GM19467 (cell line): ENCODE results near the gene PPDPF.
"Not testable (repeated sequence)": the region's sequence is repeated elsewhere in the genome, so short reads cannot be mapped to it uniquely, and the experiment has no call there.

Experiments
- ATAC-seq: cut with Tn5 transposase; IDR thresholded peaks from one replicate; pipeline ENCODE4 v1.9.1; 2021; ENCODE audit warnings: mild to moderate bottlenecking, moderate library complexity; ENCODE audit not compliant: unreplicated experiment

PPDPF gene

DNA sequence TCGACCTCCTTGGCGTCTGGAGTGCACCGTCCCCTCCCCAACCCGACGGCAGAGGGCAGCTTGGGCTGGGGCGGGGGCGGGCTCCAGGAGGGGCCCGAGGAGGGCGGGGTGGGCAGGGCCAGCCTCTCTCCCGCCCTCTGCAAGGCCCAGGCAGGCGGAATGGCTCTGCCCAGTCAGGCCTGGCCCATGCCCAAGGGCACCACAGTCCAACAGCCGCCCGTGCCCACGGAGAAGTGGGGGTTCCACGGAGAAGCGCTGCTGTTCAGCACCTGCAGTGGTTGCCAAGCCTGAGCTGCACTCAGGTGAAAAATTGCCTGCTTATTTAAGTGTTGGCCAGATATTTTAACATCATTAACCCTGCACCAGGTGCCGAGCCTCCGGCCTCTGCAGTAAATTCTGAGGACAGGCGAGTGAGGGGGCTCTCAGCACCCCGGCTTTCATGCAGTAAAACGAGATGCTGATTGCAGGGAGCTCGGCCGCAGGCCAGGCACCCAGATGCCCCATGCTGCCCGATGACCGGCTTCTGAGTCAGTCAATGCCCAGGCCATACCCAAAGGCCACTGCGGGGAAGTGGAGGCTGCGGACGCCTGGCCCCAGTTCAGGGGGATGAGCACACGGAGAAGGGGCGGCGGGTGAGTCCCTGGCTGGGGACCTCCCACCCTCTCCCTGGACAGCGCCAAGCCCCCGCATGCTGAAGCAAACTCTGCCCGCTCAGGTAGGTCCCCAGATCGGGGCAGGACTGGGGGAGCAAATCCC, 27.3 kb downstream of the PPDPF start, which contains the start of gene SRMS:
SRMS (minus strand) TSS at position 25 of the 756 bp plus-strand sequence. CDS start 286 bp downstream, outside the sequence.
- ATAC-seq, result no peak

DNA sequence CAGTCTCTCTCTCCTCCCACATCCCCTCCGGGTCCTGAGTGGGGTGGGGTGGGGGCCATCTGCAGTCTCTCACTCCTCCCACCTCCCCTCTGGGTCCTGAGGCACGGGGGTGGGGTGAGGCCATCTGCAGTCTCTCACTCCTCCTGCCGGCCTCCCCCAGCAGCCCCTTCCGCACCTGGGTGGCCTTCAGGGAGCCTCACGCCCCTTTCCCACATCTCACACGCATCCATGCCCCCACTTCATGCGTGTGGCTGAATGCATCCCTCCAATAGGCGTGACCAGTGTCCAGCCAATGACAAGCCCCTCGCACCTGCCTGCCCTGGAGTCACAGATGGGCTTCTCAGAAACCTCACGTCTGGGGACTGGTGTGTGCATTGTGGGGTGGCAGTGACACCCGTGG, 28.0 kb downstream of the PPDPF start:
- ATAC-seq, result no peak

DNA sequence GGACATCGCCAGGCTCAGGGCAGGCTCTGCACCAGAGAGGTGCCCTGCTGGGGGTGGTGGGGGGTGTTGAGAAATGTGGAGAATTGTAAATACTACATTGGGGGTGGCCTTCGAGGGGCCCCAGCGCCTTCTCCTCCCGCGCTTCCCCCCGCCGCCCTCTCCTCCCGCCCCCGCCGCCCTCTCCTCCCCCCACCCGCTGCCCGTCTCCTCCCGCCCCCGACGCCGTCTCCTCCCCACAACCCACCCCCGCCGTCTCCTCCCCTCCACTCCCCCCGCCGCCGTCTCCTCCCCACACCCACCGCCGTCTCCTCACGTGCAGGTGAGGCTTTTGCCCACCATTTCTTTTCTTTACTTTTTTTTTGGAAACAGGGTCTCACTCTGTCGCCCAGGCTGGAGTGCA, 28.5 kb downstream of the PPDPF start:
- no peak for ATAC-seq

DNA sequence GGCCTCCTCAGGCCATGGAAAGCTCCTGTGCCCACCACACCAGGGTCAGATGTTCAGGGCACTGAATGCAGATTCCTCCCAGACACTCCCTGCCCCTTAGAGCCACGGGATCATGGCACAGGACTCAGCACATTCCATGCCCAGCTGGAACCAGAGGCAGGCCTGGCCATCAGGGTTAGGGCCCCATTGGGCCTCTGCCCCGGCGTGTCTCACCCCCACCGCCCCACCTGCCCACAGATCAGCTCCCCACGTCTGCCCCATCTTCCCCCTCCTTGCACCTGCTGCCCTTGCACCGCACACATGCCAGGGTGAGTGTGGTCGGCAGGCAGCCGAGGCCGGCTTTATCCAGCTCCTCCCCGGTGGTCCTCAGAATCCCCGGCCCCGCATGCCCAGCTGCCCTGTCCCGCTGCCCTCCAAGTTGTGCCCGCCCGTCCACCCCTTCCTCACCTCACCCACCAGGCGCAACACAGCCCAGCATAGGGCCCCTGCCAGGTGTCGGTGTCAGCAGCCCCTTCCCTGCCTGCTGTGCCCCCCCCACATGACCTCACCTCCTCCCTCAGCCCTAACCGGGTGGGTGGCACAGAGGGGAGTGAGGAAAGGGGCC, 29.2 kb downstream of the PPDPF start:
- ATAC-seq, result no peak

DNA sequence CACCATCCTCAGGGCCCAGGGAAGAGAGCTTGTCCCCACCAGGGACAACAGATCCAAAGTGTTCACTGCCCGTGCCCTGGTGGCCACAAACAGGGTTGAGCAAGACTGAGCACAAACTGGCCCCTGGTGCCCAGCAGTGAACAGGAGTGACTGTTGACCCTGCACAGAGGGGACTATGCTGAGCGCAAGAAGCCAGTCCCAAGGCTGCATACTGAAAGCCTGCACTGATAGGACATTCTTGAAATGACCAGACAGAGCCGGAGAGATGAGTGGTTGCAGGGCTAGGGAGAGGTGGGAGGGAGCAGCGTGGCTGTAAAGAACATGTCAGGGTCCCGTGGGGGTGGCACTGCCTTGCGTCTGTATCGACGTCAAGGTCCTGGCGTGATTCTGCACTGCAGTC, 30.5 kb downstream of the PPDPF start:
- no peak for ATAC-seq

DNA sequence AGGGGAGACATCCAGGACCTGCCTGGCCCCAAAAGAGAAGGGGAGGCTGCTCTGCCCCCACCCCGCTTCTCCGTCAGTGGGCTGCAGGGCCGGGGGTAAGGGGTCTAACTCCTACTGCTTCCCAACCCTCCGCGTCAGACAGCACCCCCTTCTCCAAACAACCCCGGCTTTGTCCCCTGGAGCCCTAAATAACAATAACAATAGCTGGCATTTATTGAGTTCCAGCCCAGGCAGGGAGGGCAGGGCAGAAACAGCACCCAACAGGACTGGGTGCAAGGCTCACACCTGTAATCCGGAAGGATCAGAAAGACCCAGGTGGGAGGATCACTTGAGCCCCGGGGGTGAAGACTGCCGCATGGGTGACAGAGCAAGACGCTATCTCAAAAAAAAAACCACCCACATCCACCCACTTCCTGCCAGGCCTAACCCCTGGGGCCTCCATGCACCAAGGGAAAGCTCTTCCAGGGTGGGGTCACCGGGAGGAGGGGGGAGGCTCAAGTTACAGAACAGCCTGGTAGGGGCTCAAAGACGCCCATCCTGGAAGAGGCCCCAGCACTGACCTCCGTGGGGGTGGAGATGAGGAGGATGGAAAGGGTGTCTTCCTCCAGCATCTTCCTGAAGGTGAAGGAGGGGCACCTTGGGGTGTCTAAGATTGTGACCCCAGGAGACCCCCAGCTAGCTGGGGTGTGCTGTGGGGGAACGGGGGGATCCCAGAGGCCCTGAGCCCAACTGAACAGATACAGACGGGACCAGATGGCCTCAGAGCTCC, 32.1 kb downstream of the PPDPF start:
- no peak for ATAC-seq

DNA sequence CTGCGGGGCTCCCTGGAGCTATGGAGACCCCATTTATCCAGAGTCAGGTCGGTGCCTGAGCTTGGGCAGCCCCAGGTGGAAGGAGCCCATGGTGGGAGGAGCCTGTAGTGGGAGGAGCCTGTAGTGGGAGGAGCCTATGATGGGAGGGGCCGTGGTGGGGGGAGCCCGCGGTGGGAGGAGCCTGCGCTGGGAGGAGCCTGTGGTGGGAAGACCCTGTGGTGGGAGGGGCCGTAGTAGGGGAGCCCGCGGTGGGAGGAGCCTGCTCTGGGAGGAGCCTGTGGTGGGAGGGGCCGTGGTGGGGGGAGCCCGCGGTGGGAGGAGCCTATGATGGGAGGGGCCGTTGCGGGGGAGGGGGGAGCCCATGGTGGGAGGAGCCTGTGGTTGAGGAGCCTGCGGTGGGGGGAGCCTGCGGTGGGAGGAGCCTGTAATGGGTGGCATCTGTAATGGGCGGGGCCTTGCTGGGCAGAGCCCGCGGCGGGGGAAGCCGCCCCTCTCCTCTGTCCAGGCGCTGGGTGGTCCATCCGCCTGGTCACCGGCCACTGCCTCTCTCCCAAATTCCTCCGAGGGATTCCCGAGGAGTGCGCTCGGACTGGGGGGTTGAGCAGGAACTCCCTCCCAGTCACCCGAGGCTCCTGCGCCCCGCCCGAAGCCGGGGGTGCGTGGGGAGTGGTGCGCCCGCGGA, 32.8 kb downstream of the PPDPF start:
- no peak for ATAC-seq

DNA sequence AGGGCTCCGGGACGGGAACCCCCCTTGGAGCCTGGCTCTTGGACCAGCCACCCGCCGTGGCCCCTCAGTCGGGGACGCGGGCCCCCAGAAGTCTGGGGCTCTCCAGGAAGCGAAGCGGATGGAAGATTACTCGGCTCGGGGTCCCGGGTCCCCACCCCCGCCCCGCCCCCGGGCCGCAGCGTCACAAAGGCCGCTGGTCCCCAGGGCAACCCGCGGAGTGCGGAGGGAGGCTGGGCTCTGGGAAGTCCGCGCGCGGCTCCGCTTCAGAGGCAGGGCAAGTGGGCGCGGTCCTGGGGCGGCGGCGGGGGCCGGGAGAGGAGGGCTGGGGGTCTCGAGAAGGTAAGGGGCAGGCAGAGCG, 33.3 kb downstream of the PPDPF start, which contains the start of gene FNDC11:
FNDC11 (plus strand) TSS at position 227 of the 358 bp plus-strand sequence. CDS start 1,505 bp downstream, outside the sequence.
- ATAC-seq, result no peak

DNA sequence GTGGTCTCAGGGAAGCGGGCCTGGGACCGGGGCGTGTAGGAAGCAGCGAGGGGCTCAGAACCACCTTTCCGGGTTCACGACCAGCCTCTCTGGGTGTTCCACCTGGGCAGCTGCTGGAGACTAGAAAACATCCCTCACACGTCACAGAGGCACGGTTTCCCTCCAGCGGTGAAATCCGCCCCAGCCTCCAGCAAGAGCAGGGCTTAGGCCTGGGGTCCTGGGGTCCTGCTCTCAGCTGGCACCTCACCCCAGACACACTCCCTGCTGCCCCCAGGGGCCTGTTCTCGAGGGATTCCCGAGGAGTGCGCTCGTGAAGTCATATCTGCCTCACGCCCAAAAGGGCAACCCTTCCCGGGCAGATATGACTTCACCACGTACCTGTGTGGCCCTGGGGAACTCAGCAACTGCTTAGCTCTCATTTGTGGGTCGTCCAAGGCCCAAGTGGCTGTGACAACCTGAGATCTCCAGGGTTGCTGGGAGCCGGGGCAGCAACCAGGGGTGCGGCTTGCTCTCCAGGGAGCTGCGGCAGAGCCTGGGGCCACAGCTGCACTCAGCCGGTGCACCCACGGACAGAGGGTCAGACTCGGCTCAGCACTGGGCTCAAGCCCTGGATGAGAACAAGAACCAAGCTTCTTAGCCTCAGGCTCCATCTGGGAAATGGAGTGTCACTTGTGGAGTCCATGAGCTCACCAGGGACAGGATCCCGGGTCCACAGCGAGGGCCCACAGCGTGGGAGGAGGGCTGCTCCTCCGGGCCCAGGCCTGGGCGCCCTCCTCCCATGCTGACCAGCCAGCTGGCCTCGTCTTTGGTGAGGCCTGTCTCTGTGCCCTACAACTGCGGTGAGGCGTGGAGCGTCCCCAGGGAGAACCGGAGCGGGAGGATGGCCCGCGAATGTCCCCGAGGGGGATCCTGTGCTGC, 34.1 kb downstream of the PPDPF start:
- ATAC-seq, result no peak

DNA sequence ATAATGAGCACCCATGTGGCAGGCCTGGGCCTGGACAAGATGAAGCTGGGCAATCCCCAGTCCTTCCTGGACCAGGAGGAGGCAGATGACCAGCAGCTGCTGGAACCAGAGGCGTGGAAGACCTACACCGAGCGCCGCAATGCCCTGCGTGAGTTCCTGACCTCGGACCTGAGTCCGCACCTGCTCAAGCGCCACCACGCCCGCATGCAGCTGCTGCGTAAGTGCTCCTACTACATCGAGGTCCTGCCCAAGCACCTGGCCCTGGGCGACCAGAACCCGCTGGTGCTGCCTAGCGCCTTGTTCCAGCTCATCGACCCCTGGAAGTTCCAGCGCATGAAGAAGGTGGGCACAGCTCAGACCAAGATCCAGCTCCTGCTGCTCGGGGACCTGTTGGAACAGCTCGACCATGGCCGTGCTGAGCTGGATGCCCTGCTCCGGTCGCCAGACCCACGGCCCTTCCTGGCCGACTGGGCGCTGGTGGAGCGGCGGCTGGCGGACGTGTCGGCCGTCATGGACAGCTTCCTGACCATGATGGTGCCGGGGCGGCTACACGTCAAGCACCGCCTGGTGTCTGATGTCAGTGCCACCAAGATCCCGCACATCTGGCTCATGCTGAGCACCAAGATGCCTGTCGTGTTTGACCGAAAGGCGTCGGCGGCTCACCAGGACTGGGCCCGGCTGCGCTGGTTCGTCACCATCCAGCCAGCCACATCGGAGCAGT, 35.3 kb downstream of the PPDPF start:
- no peak for ATAC-seq

DNA sequence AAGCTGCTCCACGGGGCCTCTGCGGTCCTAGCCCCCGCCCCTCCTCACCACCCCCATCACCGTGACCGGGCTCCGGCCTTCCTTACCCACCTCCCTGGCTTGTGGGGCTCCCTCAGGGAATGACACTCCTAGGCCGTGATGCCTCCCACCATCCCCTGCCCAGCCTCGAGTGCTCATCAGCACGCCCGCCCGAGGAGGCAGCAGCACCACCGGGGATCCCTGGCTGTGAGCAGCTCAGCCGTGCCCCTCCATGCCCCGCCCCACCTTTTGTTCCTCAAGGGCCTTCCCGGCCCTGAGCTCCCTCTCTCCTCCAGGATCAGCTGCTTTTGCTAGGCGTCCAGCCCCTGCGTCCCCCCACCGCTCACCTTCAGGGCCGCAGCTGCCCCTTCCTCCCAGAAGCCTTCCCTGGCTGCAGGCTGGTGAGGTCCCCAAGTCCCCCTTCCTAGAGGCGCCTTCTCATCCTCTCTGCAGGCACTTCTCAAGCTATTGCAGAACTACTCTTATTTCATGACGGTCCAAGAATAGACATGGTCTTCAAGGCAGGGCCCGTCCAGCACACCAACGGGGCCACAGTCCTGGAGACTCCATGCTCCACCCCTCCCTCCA, 36.4 kb downstream of the PPDPF start:
- no peak for ATAC-seq

DNA sequence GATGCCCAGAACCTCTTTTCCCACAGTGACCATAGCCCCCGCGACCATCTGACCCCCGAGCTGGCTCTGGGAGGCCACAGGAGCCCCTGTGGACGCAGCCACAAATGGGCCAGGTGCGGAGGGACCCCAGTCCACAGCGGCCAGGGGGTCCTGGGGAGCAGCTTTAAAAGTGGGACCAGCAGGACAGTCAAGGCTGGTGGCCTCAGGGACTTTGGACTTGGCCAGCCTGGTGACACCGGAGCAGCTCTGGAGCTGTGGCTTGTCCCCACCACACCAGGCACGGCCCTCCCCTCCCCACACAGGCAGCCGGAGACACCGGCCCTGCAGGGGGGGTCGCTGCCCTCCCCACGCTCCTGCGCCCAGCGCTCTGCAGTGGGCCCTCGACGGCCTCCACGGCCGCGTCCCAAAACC, 36.9 kb downstream of the PPDPF start:
- no peak for ATAC-seq

DNA sequence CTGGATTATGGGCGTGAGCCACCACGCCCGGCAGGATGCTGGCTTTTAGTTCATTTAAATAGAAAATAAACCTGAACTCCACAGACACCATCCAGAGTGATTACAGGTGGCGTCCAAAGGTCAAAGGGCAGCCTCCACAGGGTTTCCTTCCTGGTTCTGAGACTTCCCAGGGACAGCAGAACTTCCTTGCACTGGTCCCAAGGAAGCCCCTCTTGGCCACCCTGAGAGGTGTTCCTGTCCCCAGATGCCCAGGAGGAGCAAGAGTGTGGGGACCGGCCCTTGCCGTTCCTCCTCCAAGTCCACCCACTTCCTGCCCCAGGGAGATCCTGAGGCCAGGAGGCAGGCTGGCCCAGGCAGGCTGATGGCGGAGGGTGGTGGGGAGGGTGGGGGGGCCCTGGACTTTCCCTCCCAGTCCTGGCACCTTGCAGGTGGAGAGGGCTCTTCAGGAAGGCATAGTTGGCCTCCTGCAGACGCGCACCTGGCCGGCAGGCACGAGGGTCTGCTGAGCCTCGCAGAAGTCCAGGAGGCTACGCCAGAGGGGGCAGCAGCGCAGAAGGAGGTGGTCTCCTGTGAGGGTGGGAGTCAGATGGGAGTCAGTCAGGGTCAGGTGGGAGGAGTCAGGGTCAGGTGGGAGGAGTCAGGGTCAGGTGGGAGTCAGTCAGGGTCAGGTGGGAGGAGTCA, 38.4 kb downstream of the PPDPF start:
- ATAC-seq, result no peak

DNA sequence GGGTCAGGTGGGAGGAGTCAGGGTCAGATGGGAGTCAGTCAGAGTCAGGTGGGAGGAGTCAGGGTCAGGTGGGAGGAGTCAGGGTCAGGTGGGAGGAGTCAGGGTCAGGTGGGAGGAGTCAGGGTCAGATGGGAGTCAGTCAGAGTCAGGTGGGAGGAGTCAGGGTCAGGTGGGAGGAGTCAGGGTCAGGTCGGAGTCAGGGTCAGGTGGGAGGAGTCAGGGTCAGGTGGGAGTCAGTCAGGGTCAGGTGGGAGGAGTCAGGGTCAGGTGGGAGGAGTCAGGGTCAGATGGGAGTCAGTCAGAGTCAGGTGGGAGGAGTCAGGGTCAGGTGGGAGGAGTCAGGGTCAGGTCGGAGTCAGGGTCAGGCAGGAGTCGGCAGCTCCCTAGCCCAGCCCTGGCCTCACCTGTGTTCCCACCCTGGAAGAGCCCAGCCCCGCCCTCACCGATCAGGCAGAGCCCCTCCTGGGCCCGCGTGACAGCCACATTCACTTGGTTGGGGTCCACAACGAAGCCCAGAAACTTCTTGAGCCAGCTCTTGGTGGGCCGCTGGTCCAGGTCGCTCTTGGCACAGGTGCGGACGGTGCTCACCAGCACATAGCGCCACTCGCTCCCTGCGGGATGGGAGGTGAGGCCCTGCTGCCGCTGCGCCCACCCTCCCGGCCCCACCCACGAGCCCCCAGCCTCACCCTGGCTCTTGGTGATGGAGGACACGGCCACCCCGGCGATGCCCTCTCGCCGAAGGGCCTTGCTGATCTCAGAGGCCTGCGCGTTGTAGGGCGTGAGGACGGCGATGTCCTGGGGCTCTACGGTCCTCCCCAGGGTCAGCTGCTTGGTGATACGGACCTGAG, 39.1 kb downstream of the PPDPF start:
- not testable (repeated sequence) for ATAC-seq

DNA sequence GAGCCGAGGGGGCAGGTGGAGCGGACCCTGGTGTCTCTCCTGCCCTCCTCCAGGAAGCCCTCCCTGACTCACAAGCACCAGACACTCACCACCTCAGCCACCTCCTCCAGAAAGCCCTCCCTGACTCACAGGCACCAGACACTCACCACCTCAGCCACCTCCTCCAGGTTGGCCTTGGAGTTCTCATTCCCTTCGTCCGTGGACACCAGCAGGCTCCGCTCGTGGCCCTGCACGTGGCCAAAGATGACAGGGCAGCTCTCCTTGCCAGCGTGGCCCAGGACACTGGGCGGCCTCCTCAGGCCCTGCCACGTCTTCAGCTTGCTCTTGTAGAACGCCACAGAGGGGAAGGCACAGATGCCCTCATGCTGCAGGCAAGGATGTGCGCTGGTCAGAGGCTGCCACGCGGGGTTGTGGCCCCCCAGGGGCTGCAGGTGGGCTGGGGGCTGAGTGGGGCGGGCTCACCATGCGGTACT, 39.8 kb downstream of the PPDPF start:
- no peak for ATAC-seq

DNA sequence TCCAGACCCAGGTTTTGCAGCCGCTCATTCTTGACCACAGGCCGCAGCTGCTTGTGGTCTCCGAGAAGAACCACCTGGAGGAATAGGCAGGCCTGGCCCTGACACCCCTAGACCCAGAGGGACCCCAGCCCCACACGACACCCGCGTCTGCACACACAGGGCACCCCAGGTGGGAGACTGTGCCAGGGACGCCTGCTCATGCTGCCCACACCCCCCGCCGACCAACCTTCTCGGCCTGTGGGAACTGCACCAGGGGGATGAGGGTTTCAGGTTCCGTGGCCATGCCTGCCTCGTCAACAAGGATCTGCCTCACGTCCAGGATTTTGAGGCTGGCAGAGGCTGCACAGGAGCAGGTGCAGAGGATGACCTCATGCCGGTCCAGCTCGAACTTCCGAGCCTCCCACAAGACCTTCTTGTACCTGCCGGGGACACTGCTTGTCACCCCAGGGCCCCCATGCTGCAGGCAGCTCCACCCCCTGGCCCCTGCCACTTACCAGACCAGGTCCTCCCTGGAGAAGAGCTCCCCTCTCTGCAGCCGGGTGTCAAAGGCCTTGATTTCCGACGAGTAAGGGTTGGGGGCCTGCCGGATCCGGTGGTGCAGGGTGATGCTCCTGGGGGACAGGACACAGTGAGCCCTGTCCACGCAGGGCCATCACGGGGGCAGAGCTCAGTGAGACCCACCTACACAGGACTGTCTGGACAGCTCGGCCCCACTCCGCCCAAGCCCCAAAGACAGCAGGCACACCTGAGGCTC, 40.5 kb downstream of the PPDPF start:
- ATAC-seq, result no peak
